ENCODE results near the gene KCNMA1.

Gene KCNMA1

GRCh38 chr10:77287647-77288120 lies 349.9 kb downstream of the KCNMA1 start:
- no peak for DNase-seq

GRCh38 chr10:77286531-77287508 lies 350.8 kb downstream of the KCNMA1 start:
- DNase-seq: no peak

GRCh38 chr10:77285529-77286182 lies 352.0 kb downstream of the KCNMA1 start:
- DNase-seq: no peak

- no peak for DNase-seq
These were observed 352.8 kb downstream of the KCNMA1 start for GRCh38 chr10:77284797-77285196.

GRCh38 chr10:77283326-77283725 lies 354.3 kb downstream of the KCNMA1 start:
- no peak for DNase-seq

- no peak for DNase-seq
These were observed 355.4 kb downstream of the KCNMA1 start for GRCh38 chr10:77282163-77282562.

- no peak for DNase-seq
These were observed 355.9 kb downstream of the KCNMA1 start for GRCh38 chr10:77281719-77282118.

GRCh38 chr10:77279207-77279606 lies 358.4 kb downstream of the KCNMA1 start:
- DNase-seq: no peak

GRCh38 chr10:77274046-77274795 lies 363.4 kb downstream of the KCNMA1 start:
- no peak for DNase-seq

- DNase-seq: no peak
These were observed 368.4 kb downstream of the KCNMA1 start for GRCh38 chr10:77269163-77269562.

GRCh38 chr10:77268721-77269120 lies 368.9 kb downstream of the KCNMA1 start:
- no peak for DNase-seq

GRCh38 chr10:77267703-77268675 lies 369.6 kb downstream of the KCNMA1 start:
- DNase-seq: no peak

GRCh38 chr10:77266242-77266641 lies 371.4 kb downstream of the KCNMA1 start:
- DNase-seq: no peak

GRCh38 chr10:77264527-77264926 lies 373.1 kb downstream of the KCNMA1 start:
- DNase-seq: no peak

- no peak for DNase-seq
These were observed 373.5 kb downstream of the KCNMA1 start for GRCh38 chr10:77264107-77264506.

GRCh38 chr10:77263700-77264099 lies 373.9 kb downstream of the KCNMA1 start:
- DNase-seq: no peak

GRCh38 chr10:77261146-77261545 lies 376.5 kb downstream of the KCNMA1 start:
- DNase-seq: no peak

- no peak for DNase-seq
These were observed 378.3 kb downstream of the KCNMA1 start for GRCh38 chr10:77259171-77259874.

- no peak for DNase-seq
These were observed 381.3 kb downstream of the KCNMA1 start for GRCh38 chr10:77256346-77256745.

GRCh38 chr10:77253556-77254064 lies 384.0 kb downstream of the KCNMA1 start:
- no peak for DNase-seq

GRCh38 chr10:77253147-77253545 lies 384.5 kb downstream of the KCNMA1 start:
- no peak for DNase-seq
